ENCODE measurements around the gene WBP1. TPM values are rescaled to one million over a fixed set of nuclear protein-coding genes. Genes with fewer than 3 reads are reported as not detected.
"Not testable (repeated sequence)": the region's sequence is repeated elsewhere in the genome, so short reads cannot be mapped to it uniquely, and the experiment has no call there.

The WBP1 gene
- total RNA-seq, 1 experiment from 2014 or later: 37.9 TPM

DNA sequence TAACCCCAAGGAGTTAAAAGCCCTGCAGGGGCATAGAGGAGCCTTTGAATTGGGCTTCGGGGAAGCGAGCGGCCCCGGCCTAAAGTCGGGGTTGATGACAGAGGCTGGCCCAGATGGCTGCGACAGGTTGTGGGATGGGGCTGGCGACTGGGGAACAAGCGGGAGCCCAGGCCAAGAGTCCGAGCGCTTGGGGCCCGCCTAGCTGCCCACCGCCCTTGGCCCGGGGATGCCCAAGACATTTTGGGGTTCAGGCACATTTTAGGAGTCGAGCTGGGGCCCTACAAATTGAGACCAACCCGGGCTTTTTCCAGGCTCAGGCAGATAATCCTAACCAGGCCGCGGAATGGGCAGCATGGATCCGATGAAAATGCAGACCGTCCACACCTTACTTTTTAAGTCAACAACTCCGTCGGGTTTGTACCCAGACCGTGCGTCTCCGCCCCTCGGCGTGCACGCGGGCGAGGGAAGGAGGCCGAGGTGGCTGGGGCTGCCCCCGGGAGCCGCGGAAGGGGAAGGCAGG, 17.0 kb upstream of the WBP1 start:
- Histone ChIP-seq H3K9me3 (ENCODE audit: low read depth, low read length, poor library complexity, severe bottlenecking) (no peaks in the 10 kb centered on the region), H3K36me3 (ENCODE audit: insufficient read depth, low read length, poor library complexity, severe bottlenecking) (no peaks in the 10 kb centered on the region), H3K27ac (ENCODE audit: low read depth, low read length, poor library complexity, severe bottlenecking) (peak overlapping the region; percentile 80), H3K27me3 (replicated peaks; ENCODE audit: insufficient read depth, low read depth, low read length, poor library complexity) (no peaks in the 10 kb centered on the region), H3K4me3 (ENCODE audit: low read depth, low read length, poor library complexity, severe bottlenecking) (no peak overlapping the region), H3K4me1 (ENCODE audit: insufficient read depth, low read length, poor library complexity, severe bottlenecking) (peaks cover 51% of the 10 kb centered on the region)
- BruUV-seq (replicated peaks): no TSS peak
- no peak for DNase-seq (ENCODE audit: low spot score)
- no peak for TF ChIP-seq EZH2 (IDR thresholded peaks at IDR 0.05; ENCODE audit: borderline replicate concordance, low read depth, low read length, poor library complexity, severe bottlenecking)
- TF ChIP-seq, protein P1, sequence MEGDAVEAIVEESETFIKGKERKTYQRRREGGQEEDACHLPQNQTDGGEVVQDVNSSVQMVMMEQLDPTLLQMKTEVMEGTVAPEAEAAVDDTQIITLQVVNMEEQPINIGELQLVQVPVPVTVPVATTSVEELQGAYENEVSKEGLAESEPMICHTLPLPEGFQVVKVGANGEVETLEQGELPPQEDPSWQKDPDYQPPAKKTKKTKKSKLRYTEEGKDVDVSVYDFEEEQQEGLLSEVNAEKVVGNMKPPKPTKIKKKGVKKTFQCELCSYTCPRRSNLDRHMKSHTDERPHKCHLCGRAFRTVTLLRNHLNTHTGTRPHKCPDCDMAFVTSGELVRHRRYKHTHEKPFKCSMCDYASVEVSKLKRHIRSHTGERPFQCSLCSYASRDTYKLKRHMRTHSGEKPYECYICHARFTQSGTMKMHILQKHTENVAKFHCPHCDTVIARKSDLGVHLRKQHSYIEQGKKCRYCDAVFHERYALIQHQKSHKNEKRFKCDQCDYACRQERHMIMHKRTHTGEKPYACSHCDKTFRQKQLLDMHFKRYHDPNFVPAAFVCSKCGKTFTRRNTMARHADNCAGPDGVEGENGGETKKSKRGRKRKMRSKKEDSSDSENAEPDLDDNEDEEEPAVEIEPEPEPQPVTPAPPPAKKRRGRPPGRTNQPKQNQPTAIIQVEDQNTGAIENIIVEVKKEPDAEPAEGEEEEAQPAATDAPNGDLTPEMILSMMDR (conservative IDR thresholded peaks at IDR 0.05; ENCODE audit: low read depth, low read length): no peak
- ChIA-PET POLR2A (ENCODE audit: low non-redundant PET) (no interaction called here), CTCF (no interaction called here)
- intact Hi-C loops (cut with micrococcal nuclease; ENCODE audit: unreplicated experiment): no loop called here

DNA sequence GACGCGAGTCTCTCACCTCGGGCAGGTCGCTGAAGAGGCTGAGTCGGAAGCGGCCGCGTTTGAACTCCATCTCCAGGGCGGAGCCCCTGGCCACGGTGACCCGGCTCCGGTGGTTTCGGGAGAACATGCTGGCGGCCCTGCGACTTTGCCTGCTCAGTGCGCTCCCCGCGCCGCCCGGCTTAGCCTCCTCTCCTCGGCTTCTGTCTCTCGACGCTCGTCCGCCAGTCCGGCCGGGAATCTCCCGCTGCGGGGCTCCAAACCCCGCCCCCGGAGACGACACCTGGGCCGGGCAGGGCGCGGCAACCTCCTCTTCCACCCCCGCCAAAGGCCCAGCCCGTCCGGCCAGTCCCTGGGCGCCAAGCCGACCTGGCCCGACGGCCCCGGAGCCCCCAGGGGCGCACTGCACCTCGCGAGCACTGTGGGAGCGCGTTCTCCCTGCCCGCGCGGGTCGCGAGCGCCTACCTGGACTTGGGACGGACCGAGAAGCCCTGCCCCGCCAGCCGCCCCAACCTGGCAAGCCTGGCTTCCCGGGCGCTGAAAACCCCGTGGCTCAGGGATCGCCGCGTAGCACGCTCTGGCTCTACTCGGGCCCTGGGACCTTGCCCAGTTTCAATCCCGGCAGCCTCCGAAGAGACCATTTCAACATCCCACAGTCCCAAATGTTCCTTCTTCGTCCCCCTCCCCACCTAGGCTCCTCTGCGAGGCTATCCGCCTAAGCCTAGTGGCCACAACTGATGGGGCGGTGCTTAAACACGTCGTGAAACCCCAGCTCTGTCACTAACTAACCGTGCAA, 16.4 kb upstream of the WBP1 start, which contains the start of gene RTKN:
Gene RTKN (minus strand): TSS at position 248 of the 793 bp plus-strand sequence. CDS start 121 bp downstream, at position 127.
- POLR2A ChIA-PET (ENCODE audit: low non-redundant PET): no interaction called here
- H3K27ac ChIP-seq (ENCODE audit: low read depth, low read length, poor library complexity, severe bottlenecking): peak within 1 kb of the TSS; percentile 80
- no peak for DNase-seq (ENCODE audit: low spot score)
- peaks cover 47% of the 10 kb centered on the region for H3K4me1 ChIP-seq (ENCODE audit: insufficient read depth, low read length, poor library complexity, severe bottlenecking)
- CTCF ChIA-PET: no interaction called here
- no peaks in the 10 kb centered on the region for H3K9me3 ChIP-seq (ENCODE audit: low read depth, low read length, poor library complexity, severe bottlenecking)
- TF ChIP-seq, protein P1 (conservative IDR thresholded peaks at IDR 0.05; ENCODE audit: low read depth, low read length): no peak
- TF ChIP-seq EZH2 (IDR thresholded peaks at IDR 0.05; ENCODE audit: borderline replicate concordance, low read depth, low read length, poor library complexity, severe bottlenecking): no peak
- no peaks in the 10 kb centered on the region for H3K27me3 ChIP-seq (replicated peaks; ENCODE audit: insufficient read depth, low read depth, low read length, poor library complexity)
- no peaks in the 10 kb centered on the region for H3K36me3 ChIP-seq (ENCODE audit: insufficient read depth, low read length, poor library complexity, severe bottlenecking)
- intact Hi-C loops (cut with micrococcal nuclease; ENCODE audit: unreplicated experiment): no loop called here
- H3K4me3 ChIP-seq (ENCODE audit: low read depth, low read length, poor library complexity, severe bottlenecking): peak within 1 kb of the TSS; percentile 65
- no TSS peak for BruUV-seq (replicated peaks)

DNA sequence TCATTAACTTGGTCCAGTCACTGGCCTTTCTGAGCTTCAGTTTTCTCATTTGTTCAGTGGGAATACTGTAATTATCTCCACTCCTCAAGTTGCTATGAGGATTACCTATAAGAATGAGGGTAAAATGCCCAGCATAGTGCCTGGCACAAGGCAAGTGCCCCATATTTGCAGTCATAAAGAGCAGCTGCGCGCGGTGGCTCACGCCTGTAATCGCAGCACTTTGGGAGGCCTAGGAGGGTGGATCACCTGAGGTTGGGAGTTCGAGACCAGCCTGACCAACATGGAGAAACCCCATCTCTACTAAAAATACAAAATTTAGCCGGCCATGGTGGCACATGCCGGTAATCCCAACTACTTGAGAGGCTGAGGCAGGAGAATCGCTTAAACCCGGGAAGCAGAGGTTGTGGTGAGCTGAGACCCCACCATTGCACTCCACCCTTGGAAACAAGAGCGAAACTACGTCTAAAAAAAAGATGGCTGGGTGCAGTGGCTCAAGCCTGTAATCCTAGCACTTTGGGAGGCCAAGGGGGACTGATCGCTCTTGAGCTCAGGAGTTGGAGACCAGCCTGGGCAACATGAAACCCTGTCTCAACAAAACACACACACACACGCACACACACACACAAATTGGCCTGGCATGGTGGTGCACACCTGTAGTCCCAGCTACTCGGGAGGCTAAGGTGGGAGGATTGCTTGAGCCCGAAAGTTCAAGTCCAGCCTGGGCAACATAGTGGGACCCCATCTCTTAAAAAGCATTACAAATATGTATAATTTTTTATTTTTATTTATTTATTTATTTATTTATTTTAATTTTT, 15.5 kb upstream of the WBP1 start:
- H3K4me3 ChIP-seq (ENCODE audit: low read depth, low read length, poor library complexity, severe bottlenecking); POLR2A ChIA-PET (ENCODE audit: low non-redundant PET); CTCF ChIA-PET; H3K9me3 ChIP-seq (ENCODE audit: low read depth, low read length, poor library complexity, severe bottlenecking); H3K27ac ChIP-seq (ENCODE audit: low read depth, low read length, poor library complexity, severe bottlenecking); BruUV-seq (replicated peaks); H3K27me3 ChIP-seq (replicated peaks; ENCODE audit: insufficient read depth, low read depth, low read length, poor library complexity); intact Hi-C loops (cut with micrococcal nuclease; ENCODE audit: unreplicated experiment); H3K36me3 ChIP-seq (ENCODE audit: insufficient read depth, low read length, poor library complexity, severe bottlenecking); DNase-seq (ENCODE audit: low spot score): not testable (repeated sequence)
- H3K4me1 ChIP-seq (ENCODE audit: insufficient read depth, low read length, poor library complexity, severe bottlenecking): peaks cover 39% of the 10 kb centered on the region

Data from A673 (cell line).